Fibroblast of lung (primary cell): ENCODE data around the gene GMCL1.

ENCODE experiments used
- EZH2 ChIP-seq: IDR thresholded peaks from 2 replicates; pipeline ENCODE4 v1.5.1; 2012; ENCODE audit warnings: low read length, control low read depth, mild to moderate bottlenecking; ENCODE audit errors: missing control alignments
- TF ChIP-seq, protein P1 (sequence below), 2 donors: IDR thresholded peaks in 1 of 2; conservative IDR thresholded peaks in 1 of 2; 1 replicate in 1 of 2; 2 replicates in 1 of 2; pipeline ENCODE4 v1.5.1; 2011 to 2012; ENCODE audit warnings: low read length in 2 of 2, control low read depth in 1 of 2, inconsistent platforms in 1 of 2, low read depth in 1 of 2, mild to moderate bottlenecking in 1 of 2

DNA sequence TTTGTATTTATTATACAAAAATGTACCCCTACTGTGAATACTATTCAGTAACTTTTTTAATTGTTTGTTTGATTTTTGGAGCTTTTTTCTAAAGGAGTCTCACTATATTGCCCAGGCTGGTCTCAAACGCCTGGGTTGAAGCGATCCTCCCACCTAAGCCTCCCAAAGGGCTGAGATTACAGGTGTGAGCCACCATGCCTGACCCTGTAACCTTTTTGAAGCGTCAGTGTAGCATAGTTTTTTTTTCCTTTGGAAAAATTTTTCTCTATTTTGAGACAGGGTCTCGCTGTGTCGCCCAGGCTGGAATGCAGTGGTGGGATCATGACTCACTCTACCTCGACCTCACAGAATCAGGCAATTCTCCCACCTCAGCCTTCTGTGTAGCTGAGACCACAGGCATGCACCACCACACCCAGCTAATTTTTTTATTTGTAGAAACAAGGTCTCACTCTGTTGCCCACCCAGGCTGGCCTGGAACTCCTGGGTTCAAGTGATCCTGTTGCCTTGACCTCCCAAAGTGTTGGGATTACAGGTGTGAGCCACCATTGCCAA is 2.0 kb downstream of the GMCL1 start:
- TF ChIP-seq EZH2 = no peak
- TF ChIP-seq, protein P1, sequence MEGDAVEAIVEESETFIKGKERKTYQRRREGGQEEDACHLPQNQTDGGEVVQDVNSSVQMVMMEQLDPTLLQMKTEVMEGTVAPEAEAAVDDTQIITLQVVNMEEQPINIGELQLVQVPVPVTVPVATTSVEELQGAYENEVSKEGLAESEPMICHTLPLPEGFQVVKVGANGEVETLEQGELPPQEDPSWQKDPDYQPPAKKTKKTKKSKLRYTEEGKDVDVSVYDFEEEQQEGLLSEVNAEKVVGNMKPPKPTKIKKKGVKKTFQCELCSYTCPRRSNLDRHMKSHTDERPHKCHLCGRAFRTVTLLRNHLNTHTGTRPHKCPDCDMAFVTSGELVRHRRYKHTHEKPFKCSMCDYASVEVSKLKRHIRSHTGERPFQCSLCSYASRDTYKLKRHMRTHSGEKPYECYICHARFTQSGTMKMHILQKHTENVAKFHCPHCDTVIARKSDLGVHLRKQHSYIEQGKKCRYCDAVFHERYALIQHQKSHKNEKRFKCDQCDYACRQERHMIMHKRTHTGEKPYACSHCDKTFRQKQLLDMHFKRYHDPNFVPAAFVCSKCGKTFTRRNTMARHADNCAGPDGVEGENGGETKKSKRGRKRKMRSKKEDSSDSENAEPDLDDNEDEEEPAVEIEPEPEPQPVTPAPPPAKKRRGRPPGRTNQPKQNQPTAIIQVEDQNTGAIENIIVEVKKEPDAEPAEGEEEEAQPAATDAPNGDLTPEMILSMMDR (conservative IDR thresholded peaks at IDR 0.05 in 1 of 2, IDR thresholded peaks at IDR 0.05 in 1 of 2; ENCODE audit: low read depth in 1 of 2, low read length in 2 of 2) = no peak
